Uterus (tissue), 2 donors: ENCODE measurements around the gene ADAMTS10.

Experiments
- CTCF ChIP-seq, 4 experiments: fragments of 200-600 bp in 2 of 4; fragments of 450-650 bp in 2 of 4; sonication (generic) in 2 of 4; IDR thresholded peaks; one replicate each; pipeline ENCODE4 v1.5.1; 2016 to 2019; ENCODE audit warnings: antibody characterized with exemption in 4 of 4, mild to moderate bottlenecking in 2 of 4, moderate library complexity in 1 of 4
- POLR2A ChIP-seq, 2 donors: fragments of 450-650 bp; IDR thresholded peaks; one replicate each; pipeline ENCODE4 v1.6.1; 2016; ENCODE audit warnings: antibody characterized with exemption in 2 of 2, mild to moderate bottlenecking in 1 of 2, moderate library complexity in 1 of 2

- TF ChIP-seq CTCF (IDR thresholded peaks at IDR 0.05) (no peak), POLR2A (IDR thresholded peaks at IDR 0.05) (no peak)
Observed at GRCh38 chr19:8614455-8614854, 3.9 kb upstream of the ADAMTS10 start.
